ENCODE results near the gene FAIM.

FAIM gene

GRCh38 chr3:138646008-138646407 is 37.4 kb downstream of the FAIM start:
- no peaks in the 10 kb centered on the region for H3K27me3 ChIP-seq (ENCODE audit: insufficient read depth, low read length)
- H3K4me1 ChIP-seq (ENCODE audit: control insufficient read depth, insufficient read depth, low read length, unreplicated experiment), result no peaks in the 10 kb centered on the region
- no peak overlapping the region for H3K27ac ChIP-seq (ENCODE audit: low read depth, low read length)

GRCh38 chr3:138646513-138646912 is 37.9 kb downstream of the FAIM start:
- Histone ChIP-seq H3K27ac (ENCODE audit: low read depth, low read length) (no peak overlapping the region), H3K36me3 (ENCODE audit: insufficient read depth, low read length) (peaks cover 19% of the 10 kb centered on the region), H2AFZ (ENCODE audit: low read length, unreplicated experiment) (no peak overlapping the region), H3K27me3 (ENCODE audit: insufficient read depth, low read length) (no peaks in the 10 kb centered on the region), H3K79me2 (ENCODE audit: control insufficient read depth, insufficient read depth, low read length, unreplicated experiment) (no peaks in the 10 kb centered on the region), H3K4me1 (ENCODE audit: control insufficient read depth, insufficient read depth, low read length, unreplicated experiment) (no peaks in the 10 kb centered on the region), H3K4me3 (ENCODE audit: low read depth, low read length) (no peak overlapping the region)

More at GRCh38 chr3:138646008-138646407, 37.4 kb downstream of the FAIM start:
- no peak overlapping the region for H3K4me3 ChIP-seq (ENCODE audit: low read depth, low read length)
- no peaks in the 10 kb centered on the region for H3K79me2 ChIP-seq (ENCODE audit: control insufficient read depth, insufficient read depth, low read length, unreplicated experiment)
- peaks cover 19% of the 10 kb centered on the region for H3K36me3 ChIP-seq (ENCODE audit: insufficient read depth, low read length)
- no peak overlapping the region for H2AFZ ChIP-seq (ENCODE audit: low read length, unreplicated experiment)

GRCh38 chr3:138649134-138649533 is 40.6 kb downstream of the FAIM start:
- Histone ChIP-seq H3K4me3 (ENCODE audit: low read depth, low read length) (no peak overlapping the region), H2AFZ (ENCODE audit: low read length, unreplicated experiment) (no peak overlapping the region), H3K79me2 (ENCODE audit: control insufficient read depth, insufficient read depth, low read length, unreplicated experiment) (no peaks in the 10 kb centered on the region), H3K36me3 (ENCODE audit: insufficient read depth, low read length) (peaks cover 30% of the 10 kb centered on the region), H3K27ac (ENCODE audit: low read depth, low read length) (no peak overlapping the region), H3K4me1 (ENCODE audit: control insufficient read depth, insufficient read depth, low read length, unreplicated experiment) (no peaks in the 10 kb centered on the region), H3K27me3 (ENCODE audit: insufficient read depth, low read length) (no peaks in the 10 kb centered on the region)

DNA sequence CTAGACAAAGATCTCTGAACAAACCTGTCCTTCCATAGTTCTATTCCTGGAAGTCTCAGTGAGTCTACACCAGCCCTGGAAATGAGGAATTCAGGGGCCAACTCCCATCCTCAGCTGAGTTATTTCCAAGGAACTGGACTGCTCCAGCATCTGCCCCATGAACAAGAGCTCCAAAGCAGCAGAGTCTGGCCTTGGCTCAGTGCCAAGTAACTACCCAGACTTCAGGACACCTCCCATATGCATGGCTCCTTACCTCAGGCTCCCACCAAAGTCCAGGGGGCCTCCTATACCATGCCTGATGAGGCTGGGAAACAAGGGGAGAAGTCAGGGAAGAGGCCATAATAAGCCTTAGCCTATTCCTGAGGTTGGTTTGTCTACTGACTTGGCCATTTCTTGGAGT is 45.0 kb downstream of the FAIM start:
- Histone ChIP-seq H3K4me1 (ENCODE audit: control insufficient read depth, insufficient read depth, low read length, unreplicated experiment) (no peaks in the 10 kb centered on the region), H3K4me3 (ENCODE audit: low read depth, low read length) (no peak overlapping the region), H2AFZ (ENCODE audit: low read length, unreplicated experiment) (no peak overlapping the region), H3K27me3 (ENCODE audit: insufficient read depth, low read length) (no peaks in the 10 kb centered on the region), H3K36me3 (ENCODE audit: insufficient read depth, low read length) (peaks cover 39% of the 10 kb centered on the region), H3K27ac (ENCODE audit: low read depth, low read length) (no peak overlapping the region), H3K79me2 (ENCODE audit: control insufficient read depth, insufficient read depth, low read length, unreplicated experiment) (no peaks in the 10 kb centered on the region)

DNA sequence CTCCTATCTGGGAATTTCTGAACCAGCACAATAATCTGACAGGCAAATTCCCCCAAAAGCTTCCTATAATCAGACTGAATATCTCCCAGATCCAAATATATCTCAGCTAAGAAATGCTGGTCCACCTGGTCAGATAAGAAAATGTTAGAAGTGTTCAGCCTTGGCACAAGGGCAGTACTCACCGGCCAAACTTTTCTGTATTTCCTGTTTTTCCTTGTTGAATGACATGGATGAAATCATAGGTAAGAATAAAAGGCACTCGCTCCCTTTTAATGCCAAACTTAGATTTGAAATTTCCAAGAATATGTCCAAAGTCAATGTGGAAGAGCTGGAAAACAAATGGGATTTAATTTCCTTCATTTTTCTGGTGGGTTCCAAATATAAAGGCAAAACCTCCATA is 48.9 kb downstream of the FAIM start:
- Histone ChIP-seq H3K4me3 (ENCODE audit: low read depth, low read length) (no peak overlapping the region), H3K36me3 (ENCODE audit: insufficient read depth, low read length) (peaks cover 20% of the 10 kb centered on the region; the same call in 1 of the 2 replicates), H3K79me2 (ENCODE audit: control insufficient read depth, insufficient read depth, low read length, unreplicated experiment) (no peaks in the 10 kb centered on the region), H2AFZ (ENCODE audit: low read length, unreplicated experiment) (no peak overlapping the region), H3K27ac (ENCODE audit: low read depth, low read length) (no peak overlapping the region), H3K4me1 (ENCODE audit: control insufficient read depth, insufficient read depth, low read length, unreplicated experiment) (no peaks in the 10 kb centered on the region), H3K27me3 (ENCODE audit: insufficient read depth, low read length) (no peaks in the 10 kb centered on the region)

GRCh38 chr3:138668107-138668506 is 59.5 kb downstream of the FAIM start:
- H3K36me3 ChIP-seq (ENCODE audit: insufficient read depth, low read length), result peaks cover 5% of the 10 kb centered on the region
- no peak overlapping the region for H2AFZ ChIP-seq (ENCODE audit: low read length, unreplicated experiment)
- no peaks in the 10 kb centered on the region for H3K79me2 ChIP-seq (ENCODE audit: control insufficient read depth, insufficient read depth, low read length, unreplicated experiment)
- no peaks in the 10 kb centered on the region for H3K27me3 ChIP-seq (ENCODE audit: insufficient read depth, low read length)
- H3K4me3 ChIP-seq (ENCODE audit: low read depth, low read length), result no peak overlapping the region
- H3K27ac ChIP-seq (ENCODE audit: low read depth, low read length), result no peak overlapping the region
- H3K4me1 ChIP-seq (ENCODE audit: control insufficient read depth, insufficient read depth, low read length, unreplicated experiment), result no peaks in the 10 kb centered on the region

DNA sequence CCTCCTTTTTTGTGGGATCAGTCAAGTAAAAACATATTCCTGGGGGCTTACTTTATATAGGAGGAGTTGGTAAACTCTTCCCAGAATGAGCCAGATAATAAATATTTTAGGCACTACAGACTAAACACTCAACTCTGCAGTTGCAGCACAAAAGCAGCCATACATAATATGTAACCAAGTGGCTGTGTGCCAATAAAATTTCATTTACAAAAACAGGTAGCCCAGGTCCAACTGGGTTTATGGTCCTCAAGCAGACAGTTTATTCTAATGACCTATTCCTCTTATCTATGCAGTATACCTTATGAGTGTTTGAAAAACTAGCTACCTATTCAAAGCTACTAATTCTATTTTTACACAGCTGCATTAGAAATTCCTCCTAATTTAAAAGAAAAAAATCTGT is 61.8 kb downstream of the FAIM start:
- Histone ChIP-seq H3K79me2 (ENCODE audit: control insufficient read depth, insufficient read depth, low read length, unreplicated experiment) (no peaks in the 10 kb centered on the region), H3K27ac (ENCODE audit: low read depth, low read length) (no peak overlapping the region), H3K4me1 (ENCODE audit: control insufficient read depth, insufficient read depth, low read length, unreplicated experiment) (no peaks in the 10 kb centered on the region), H2AFZ (ENCODE audit: low read length, unreplicated experiment) (no peak overlapping the region), H3K4me3 (ENCODE audit: low read depth, low read length) (no peak overlapping the region), H3K36me3 (ENCODE audit: insufficient read depth, low read length) (peaks cover 16% of the 10 kb centered on the region), H3K27me3 (ENCODE audit: insufficient read depth, low read length) (no peaks in the 10 kb centered on the region)

DNA sequence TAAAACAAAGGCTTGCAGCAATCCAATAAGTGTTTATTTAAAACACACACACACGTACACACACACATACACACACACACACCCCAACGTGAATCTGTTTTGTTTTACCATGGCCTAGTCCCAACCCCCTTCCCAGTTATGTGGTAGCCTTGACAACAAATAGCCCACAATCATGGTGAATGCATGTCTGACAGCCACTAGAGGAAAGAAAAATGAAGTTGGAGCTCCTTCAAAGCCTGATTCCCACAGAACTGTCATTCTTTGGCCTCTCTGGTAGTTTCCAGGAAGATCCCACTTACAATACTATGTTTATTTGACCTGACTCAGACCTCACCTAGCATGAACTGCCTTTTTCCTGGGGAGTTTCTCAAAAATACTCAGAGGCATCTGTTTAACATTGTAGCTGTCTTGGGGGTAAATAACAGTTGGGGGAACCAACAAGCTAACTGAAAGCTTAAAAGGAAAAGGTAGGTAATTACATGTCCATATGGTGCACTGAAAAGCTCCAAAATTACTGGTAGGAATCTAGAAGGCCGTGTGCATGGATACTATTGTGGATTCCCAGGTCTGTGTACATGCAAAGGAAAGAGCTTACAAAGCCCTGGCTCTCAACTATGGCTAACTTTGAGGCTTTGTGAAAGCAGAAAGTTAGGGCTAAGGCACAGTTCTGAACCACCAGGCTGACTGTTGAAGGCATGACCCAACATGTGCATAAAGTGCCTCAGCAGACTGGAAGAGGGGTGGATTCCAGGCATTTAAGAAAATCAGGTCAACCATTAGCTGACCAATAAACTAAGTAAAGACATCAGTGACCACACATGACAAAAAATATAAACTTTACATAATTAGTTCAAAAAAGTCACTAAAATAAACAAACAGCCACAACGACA is 65.3 kb downstream of the FAIM start:
- Histone ChIP-seq H3K4me1 (ENCODE audit: control insufficient read depth, insufficient read depth, low read length, unreplicated experiment) (no peaks in the 10 kb centered on the region), H3K27me3 (ENCODE audit: insufficient read depth, low read length) (no peaks in the 10 kb centered on the region), H3K36me3 (ENCODE audit: insufficient read depth, low read length) (peaks cover 28% of the 10 kb centered on the region), H2AFZ (ENCODE audit: low read length, unreplicated experiment) (no peak overlapping the region), H3K27ac (ENCODE audit: low read depth, low read length) (peak overlapping the region; percentile 26; the same call in 1 of the 2 replicates), H3K4me3 (ENCODE audit: low read depth, low read length) (no peak overlapping the region), H3K79me2 (ENCODE audit: control insufficient read depth, insufficient read depth, low read length, unreplicated experiment) (no peaks in the 10 kb centered on the region)

DNA sequence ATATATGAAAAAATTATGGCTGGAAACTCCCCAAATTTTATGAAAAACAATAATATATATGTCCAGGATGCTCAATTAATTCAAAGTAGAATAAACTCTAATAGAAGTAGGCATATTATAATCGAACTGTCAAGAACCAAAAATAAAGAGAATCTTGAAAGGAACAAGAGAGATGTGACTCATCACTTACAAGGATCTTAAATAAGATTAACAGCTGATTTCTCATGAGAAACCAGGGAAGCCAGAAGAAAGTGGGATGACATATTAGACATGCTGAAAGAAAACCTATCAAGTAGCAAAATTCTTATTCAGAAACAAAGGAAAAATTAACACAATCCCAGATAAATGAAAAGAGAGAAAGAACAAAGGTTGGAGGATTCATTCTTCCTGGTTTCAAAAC is 66.8 kb downstream of the FAIM start:
- Histone ChIP-seq H3K4me3 (ENCODE audit: low read depth, low read length) (no peak overlapping the region), H3K27me3 (ENCODE audit: insufficient read depth, low read length) (no peaks in the 10 kb centered on the region), H3K27ac (ENCODE audit: low read depth, low read length) (no peak overlapping the region), H2AFZ (ENCODE audit: low read length, unreplicated experiment) (no peak overlapping the region), H3K36me3 (ENCODE audit: insufficient read depth, low read length) (peaks cover 28% of the 10 kb centered on the region), H3K4me1 (ENCODE audit: control insufficient read depth, insufficient read depth, low read length, unreplicated experiment) (no peaks in the 10 kb centered on the region), H3K79me2 (ENCODE audit: control insufficient read depth, insufficient read depth, low read length, unreplicated experiment) (no peaks in the 10 kb centered on the region)

DNA sequence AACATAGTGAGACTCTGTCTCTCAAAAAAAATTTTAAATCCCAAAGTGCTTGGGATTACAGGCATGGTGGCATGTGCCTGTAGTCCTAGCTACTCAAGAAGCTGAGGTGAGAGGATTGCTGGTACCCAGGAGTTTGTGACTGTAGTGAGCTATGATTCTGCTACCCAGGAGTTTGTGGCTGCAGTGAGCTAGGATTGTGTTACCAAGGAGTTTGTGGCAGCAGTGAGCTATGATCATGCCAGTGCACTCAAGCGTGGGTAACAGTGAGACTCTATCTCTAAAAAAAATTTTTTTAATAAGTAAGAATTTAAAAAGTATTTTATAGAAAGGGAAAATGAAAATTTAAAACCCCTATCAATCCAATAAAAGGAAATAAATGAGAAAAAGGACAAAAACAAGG is 69.5 kb downstream of the FAIM start:
- no peak overlapping the region for H3K27ac ChIP-seq (ENCODE audit: low read depth, low read length)

DNA sequence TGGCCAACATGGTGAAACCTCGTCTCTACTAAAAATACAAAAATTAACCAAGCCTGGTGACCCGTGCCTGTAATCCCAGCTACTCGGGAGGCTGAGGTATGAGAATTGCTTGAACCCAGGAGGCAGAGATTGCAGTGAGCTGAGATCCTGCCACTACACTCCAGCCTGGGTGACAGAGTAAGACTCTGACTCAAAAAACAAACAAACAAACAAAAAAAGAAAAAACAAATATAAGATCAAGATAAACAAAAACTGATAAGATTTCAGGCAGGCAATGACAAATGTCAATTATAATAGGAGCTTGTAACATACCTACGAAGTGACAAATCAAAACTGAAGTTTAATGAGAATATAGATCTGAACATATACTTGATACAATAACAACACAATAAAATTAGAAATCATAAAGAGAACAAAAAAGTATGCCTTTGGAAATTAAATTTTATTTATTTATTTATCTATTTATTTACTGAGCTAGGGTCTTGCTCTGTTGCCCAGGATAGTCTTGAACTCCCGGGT is 70.4 kb downstream of the FAIM start:
- Histone ChIP-seq H3K4me3 (ENCODE audit: low read depth, low read length) (no peak overlapping the region), H3K36me3 (ENCODE audit: insufficient read depth, low read length) (peaks cover 26% of the 10 kb centered on the region), H3K27me3 (ENCODE audit: insufficient read depth, low read length) (no peaks in the 10 kb centered on the region), H3K27ac (ENCODE audit: low read depth, low read length) (no peak overlapping the region), H2AFZ (ENCODE audit: low read length, unreplicated experiment) (no peak overlapping the region), H3K79me2 (ENCODE audit: control insufficient read depth, insufficient read depth, low read length, unreplicated experiment) (no peaks in the 10 kb centered on the region), H3K4me1 (ENCODE audit: control insufficient read depth, insufficient read depth, low read length, unreplicated experiment) (no peaks in the 10 kb centered on the region)

More for the DNA sequence above, 69.5 kb downstream of the FAIM start:
- Histone ChIP-seq H3K79me2 (ENCODE audit: control insufficient read depth, insufficient read depth, low read length, unreplicated experiment) (no peaks in the 10 kb centered on the region), H3K27me3 (ENCODE audit: insufficient read depth, low read length) (no peaks in the 10 kb centered on the region), H3K36me3 (ENCODE audit: insufficient read depth, low read length) (peaks cover 28% of the 10 kb centered on the region), H2AFZ (ENCODE audit: low read length, unreplicated experiment) (no peak overlapping the region), H3K4me1 (ENCODE audit: control insufficient read depth, insufficient read depth, low read length, unreplicated experiment) (no peaks in the 10 kb centered on the region), H3K4me3 (ENCODE audit: low read depth, low read length) (no peak overlapping the region)
